BLaER1 treated with 17β-estradiol and CSF1 and Interleukin-3, amounts not matched to agents 10 nM and 100 nM (cell line): Measurements from ENCODE around the gene UBA6.
A peak's percentile ranks its signal among the peaks of the same experiment; 100 is the strongest.
"Not testable (repeated sequence)": the region's sequence is repeated elsewhere in the genome, so short reads cannot be mapped to it uniquely, and the experiment has no call there.

ENCODE experiments used
- H3K27ac ChIP-seq, 11 experiments: shearing (Covaris generic); formaldehyde crosslinking; 2 replicates each; pipeline ENCODE4 v1.8.1; 2022
- H3K27me3 ChIP-seq, 11 experiments: shearing (Covaris generic); formaldehyde crosslinking; 2 replicates each; pipeline ENCODE4 v1.8.1; 2022
- H3K36me3 ChIP-seq, 11 experiments: shearing (Covaris generic); formaldehyde crosslinking; 2 replicates each; pipeline ENCODE4 v1.8.1; 2022
- H3K4me1 ChIP-seq, 10 experiments: shearing (Covaris generic); formaldehyde crosslinking; 2 replicates each; pipeline ENCODE4 v1.8.1; 2022
- H3K4me2 ChIP-seq, 11 experiments: shearing (Covaris generic); formaldehyde crosslinking; 2 replicates each; pipeline ENCODE4 v1.8.1; 2022
- H3K4me3 ChIP-seq, 10 experiments: shearing (Covaris generic); formaldehyde crosslinking; 2 replicates each; pipeline ENCODE4 v1.8.1; 2022
- H3K9ac ChIP-seq, 11 experiments: shearing (Covaris generic); formaldehyde crosslinking; 2 replicates each; pipeline ENCODE4 v1.8.1; 2022
- H3K9me3 ChIP-seq, 11 experiments: shearing (Covaris generic); formaldehyde crosslinking; replicated peaks in 1 of 11; 2 replicates each; pipeline ENCODE4 v1.8.1; 2022
- H4K20me1 ChIP-seq, 11 experiments: shearing (Covaris generic); formaldehyde crosslinking; 2 replicates each; pipeline ENCODE4 v1.8.1; 2022
- Cebpa-rat ChIP-seq, 11 experiments: shearing (Covaris generic); IDR thresholded peaks; 2 replicates each; pipeline ENCODE4 v1.8.1; 2022

The UBA6 gene

DNA sequence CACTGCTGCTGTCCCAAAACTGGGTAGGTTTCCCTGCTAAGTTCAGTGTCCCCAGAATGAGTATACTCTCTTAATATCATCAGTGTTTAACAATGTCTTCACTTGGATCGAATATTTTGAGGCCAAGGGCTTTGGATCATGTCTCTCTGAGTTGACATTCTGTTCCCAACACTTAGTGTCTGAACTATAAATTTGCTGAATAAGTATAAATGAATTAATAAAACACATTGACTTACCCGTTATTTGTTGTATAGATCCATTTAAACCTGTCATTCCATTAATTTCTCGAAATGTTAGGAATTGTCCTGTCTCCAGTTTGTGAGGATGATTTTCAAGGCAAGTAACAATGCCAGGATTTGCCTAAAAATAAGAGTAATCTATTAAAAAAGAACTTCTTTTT lies 32.6 kb downstream of the UBA6 start:
- Histone ChIP-seq H3K9me3 (0 out of 22 replicates have a peak, but pooled peaks cover 0 to under 1% (median 0%) of the 10 kb centered on the region in 11 experiments), H3K9ac (no peak overlapping the region), H3K4me1 (no peaks in the 10 kb centered on the region), H3K36me3 (peaks cover 69 to 100% (median 87%) of the 10 kb centered on the region in 11 experiments), H3K27ac (no peak overlapping the region), H3K4me3 (no peak overlapping the region), H3K4me2 (no peak overlapping the region), H4K20me1 (peaks cover 0 to 13% (median 0%) of the 10 kb centered on the region in 11 experiments; a peak in 2 of 22 replicates), H3K27me3 (no peaks in the 10 kb centered on the region)
- no peak for TF ChIP-seq Cebpa-rat (IDR thresholded peaks at IDR 0.05)

- H3K27ac ChIP-seq, result no peak overlapping the region
- H3K36me3 ChIP-seq, result peaks cover 79 to 98% (median 90%) of the 10 kb centered on the region in 11 experiments
- no peak overlapping the region for H3K9ac ChIP-seq
- peaks cover 0 to 6% (median 0%) of the 10 kb centered on the region in 10 experiments; a peak in 3 of 20 replicates for H3K4me1 ChIP-seq
- H4K20me1 ChIP-seq, result peaks cover 0 to 7% (median 0%) of the 10 kb centered on the region in 11 experiments; a peak in 2 of 22 replicates
- H3K9me3 ChIP-seq, result peaks cover 35 to 68% (median 61%) of the 10 kb centered on the region in 11 experiments
- no peak overlapping the region for H3K4me2 ChIP-seq
- no peaks in the 10 kb centered on the region for H3K27me3 ChIP-seq
- no peak for TF ChIP-seq Cebpa-rat (IDR thresholded peaks at IDR 0.05)
- H3K4me3 ChIP-seq, result peak overlapping the region in 7 of 10 experiments; percentile 12 to 43 (median 16); a peak in 9 of 20 replicates
Observed at GRCh38 chr4:67660418-67660817, 40.5 kb downstream of the UBA6 start.

- no peak overlapping the region for H3K9ac ChIP-seq
- H3K4me1 ChIP-seq, result peaks cover 0 to 6% (median 0%) of the 10 kb centered on the region in 10 experiments; a peak in 3 of 20 replicates
- no peaks in the 10 kb centered on the region for H3K27me3 ChIP-seq
- peaks cover 0 to 10% (median 0%) of the 10 kb centered on the region in 11 experiments; a peak in 2 of 22 replicates for H4K20me1 ChIP-seq
- H3K4me3 ChIP-seq, result no peak overlapping the region
- no peak for TF ChIP-seq Cebpa-rat (IDR thresholded peaks at IDR 0.05)
- H3K36me3 ChIP-seq, result peaks cover 79 to 98% (median 90%) of the 10 kb centered on the region in 11 experiments
- H3K4me2 ChIP-seq, result no peak overlapping the region
- peaks cover 35 to 76% (median 68%) of the 10 kb centered on the region in 11 experiments for H3K9me3 ChIP-seq
- no peak overlapping the region for H3K27ac ChIP-seq
Observed at GRCh38 chr4:67659065-67659464, 41.9 kb downstream of the UBA6 start.

- Histone ChIP-seq H3K9ac (no peak overlapping the region), H3K9me3 (peaks cover 35 to 78% (median 69%) of the 10 kb centered on the region in 11 experiments), H3K4me3 (no peak overlapping the region), H4K20me1 (peaks cover 0 to 10% (median 0%) of the 10 kb centered on the region in 11 experiments; a peak in 2 of 22 replicates), H3K27me3 (no peaks in the 10 kb centered on the region), H3K27ac (no peak overlapping the region), H3K4me1 (peaks cover 0 to 6% (median 0%) of the 10 kb centered on the region in 10 experiments; a peak in 3 of 20 replicates), H3K4me2 (no peak overlapping the region), H3K36me3 (peaks cover 79 to 98% (median 90%) of the 10 kb centered on the region in 11 experiments)
- no peak for TF ChIP-seq Cebpa-rat (IDR thresholded peaks at IDR 0.05)
Observed at GRCh38 chr4:67658302-67658701, 42.7 kb downstream of the UBA6 start.

DNA sequence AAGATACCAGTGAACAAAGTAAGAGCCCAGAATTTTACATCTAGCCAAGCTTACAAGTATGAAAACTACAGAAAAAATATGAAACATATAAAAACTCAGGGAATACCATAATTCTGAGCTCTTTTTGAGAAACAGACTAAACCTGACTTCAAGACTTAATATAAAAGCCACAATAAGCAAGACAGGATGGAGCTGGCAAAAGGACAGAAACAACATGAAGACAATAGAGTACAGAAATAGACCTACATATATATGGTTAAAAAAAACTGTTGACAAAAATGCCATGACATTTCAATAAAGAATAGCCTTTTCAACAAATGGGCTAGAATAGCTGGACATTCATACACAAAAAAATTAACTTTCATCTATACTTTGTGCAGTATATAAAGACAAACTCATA lies 49.4 kb downstream of the UBA6 start:
- no peak for TF ChIP-seq Cebpa-rat (IDR thresholded peaks at IDR 0.05)
- no peak overlapping the region for H3K27ac ChIP-seq
- no peak overlapping the region for H3K9ac ChIP-seq

DNA sequence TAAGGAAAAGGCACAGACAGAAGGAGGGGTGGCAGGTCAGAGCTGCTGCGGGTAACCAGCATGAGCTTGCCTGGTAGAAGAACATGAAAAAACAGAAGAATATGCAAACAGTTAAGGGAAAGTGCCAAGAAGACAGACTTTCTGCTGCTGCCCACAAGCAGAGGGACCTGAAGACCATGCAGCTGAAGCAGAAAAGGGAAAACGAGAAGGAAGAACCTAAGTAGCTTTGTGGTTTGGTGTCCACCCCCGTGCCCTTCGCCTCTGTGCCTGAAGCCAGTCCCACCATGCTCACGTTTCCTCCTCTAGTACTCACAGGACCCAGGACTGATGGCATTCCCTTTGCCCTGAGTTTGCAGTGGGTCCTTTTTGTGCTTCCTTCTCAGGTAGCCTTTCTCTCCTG lies 62.8 kb downstream of the UBA6 start:
- H3K9ac ChIP-seq, result no peak overlapping the region
- peaks cover 0 to 28% (median 24%) of the 10 kb centered on the region in 11 experiments; a peak in 20 of 22 replicates for H3K9me3 ChIP-seq
- H3K27ac ChIP-seq, result no peak overlapping the region
- peaks cover 0 to 9% (median 0%) of the 10 kb centered on the region in 10 experiments; a peak in 3 of 20 replicates for H3K4me1 ChIP-seq
- H3K36me3 ChIP-seq, result peaks cover 68 to 100% (median 84%) of the 10 kb centered on the region in 11 experiments
- H4K20me1 ChIP-seq, result no peaks in the 10 kb centered on the region; a peak in 1 of 22 replicates
- no peaks in the 10 kb centered on the region for H3K27me3 ChIP-seq
- 0 out of 20 replicates have a peak overlapping the region, but pooled peaks of 1 of the 10 experiments have one; percentile 15 for H3K4me3 ChIP-seq
- no peak overlapping the region for H3K4me2 ChIP-seq
- TF ChIP-seq Cebpa-rat (IDR thresholded peaks at IDR 0.05), result no peak

More for the DNA sequence above, 49.4 kb downstream of the UBA6 start:
- no peak overlapping the region for H3K4me2 ChIP-seq
- peaks cover 53 to 95% (median 67%) of the 10 kb centered on the region in 11 experiments for H3K36me3 ChIP-seq
- H3K9me3 ChIP-seq, result peaks cover 0 to 30% (median 18%) of the 10 kb centered on the region in 11 experiments; a peak in 17 of 22 replicates
- peaks cover 0 to 16% (median 0%) of the 10 kb centered on the region in 11 experiments; a peak in 2 of 22 replicates for H4K20me1 ChIP-seq
- no peaks in the 10 kb centered on the region for H3K4me1 ChIP-seq
- no peaks in the 10 kb centered on the region for H3K27me3 ChIP-seq
- no peak overlapping the region for H3K4me3 ChIP-seq

DNA sequence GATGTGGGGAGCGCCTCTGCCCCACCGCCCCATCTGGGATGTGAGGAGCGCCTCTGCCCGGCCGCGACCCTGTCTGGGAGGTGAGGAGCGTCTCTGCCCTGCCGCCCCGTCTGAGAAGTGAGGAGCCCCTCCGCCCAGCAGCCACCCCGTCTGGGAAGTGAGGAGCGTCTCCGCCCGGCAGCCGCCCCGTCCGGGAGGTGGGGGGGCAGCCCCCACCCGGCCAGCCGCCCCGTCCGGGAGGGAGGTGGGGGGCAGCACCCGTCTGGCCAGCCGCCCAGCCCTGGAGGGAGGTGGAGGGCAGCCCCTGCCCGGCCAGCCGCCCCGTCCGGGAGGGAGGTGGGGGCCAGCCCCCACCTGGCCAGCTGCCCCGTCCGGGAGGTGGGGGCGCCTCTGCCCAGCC lies 64.0 kb downstream of the UBA6 start:
- Histone ChIP-seq H3K4me1 (peaks cover 0 to 16% (median 0%) of the 10 kb centered on the region in 10 experiments; a peak in 3 of 20 replicates), H3K9me3 (peaks cover 0 to 28% (median 24%) of the 10 kb centered on the region in 11 experiments; a peak in 20 of 22 replicates), H3K36me3 (peaks cover 79 to 100% (median 87%) of the 10 kb centered on the region in 11 experiments)
- not testable (repeated sequence) for H3K9ac ChIP-seq, H3K4me2 ChIP-seq, H3K4me3 ChIP-seq, H3K27ac ChIP-seq, H4K20me1 ChIP-seq, H3K27me3 ChIP-seq

DNA sequence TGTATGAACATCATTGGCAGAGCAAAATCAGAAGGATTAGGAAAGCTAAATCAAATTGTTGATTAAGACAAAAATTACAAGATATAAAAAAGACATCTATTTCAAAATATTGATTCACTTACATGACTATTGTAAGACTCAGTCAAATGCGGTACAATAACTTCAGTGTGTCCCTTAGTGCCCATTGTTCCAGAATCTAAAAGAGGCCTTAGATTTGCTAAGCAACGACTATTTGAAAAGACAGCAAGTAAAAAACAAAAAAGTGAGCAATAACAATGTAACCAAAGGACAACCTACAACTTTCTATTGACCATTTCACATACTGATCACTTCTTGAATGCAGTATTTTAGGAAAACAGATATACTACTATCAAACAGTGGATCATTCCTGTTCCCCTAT lies 65.6 kb downstream of the UBA6 start:
- no peak overlapping the region for H3K27ac ChIP-seq
- H3K27me3 ChIP-seq, result no peaks in the 10 kb centered on the region
- H3K4me1 ChIP-seq, result peaks cover 0 to 16% (median 0%) of the 10 kb centered on the region in 10 experiments; a peak in 3 of 20 replicates
- H3K4me3 ChIP-seq, result no peak overlapping the region
- H3K9me3 ChIP-seq, result peaks cover 0 to 28% (median 24%) of the 10 kb centered on the region in 11 experiments; a peak in 20 of 22 replicates
- no peak overlapping the region for H3K4me2 ChIP-seq
- peaks cover 83 to 100% (median 94%) of the 10 kb centered on the region in 11 experiments for H3K36me3 ChIP-seq
- H4K20me1 ChIP-seq, result no peaks in the 10 kb centered on the region; a peak in 1 of 22 replicates
- no peak overlapping the region for H3K9ac ChIP-seq
- no peak for TF ChIP-seq Cebpa-rat (IDR thresholded peaks at IDR 0.05)

DNA sequence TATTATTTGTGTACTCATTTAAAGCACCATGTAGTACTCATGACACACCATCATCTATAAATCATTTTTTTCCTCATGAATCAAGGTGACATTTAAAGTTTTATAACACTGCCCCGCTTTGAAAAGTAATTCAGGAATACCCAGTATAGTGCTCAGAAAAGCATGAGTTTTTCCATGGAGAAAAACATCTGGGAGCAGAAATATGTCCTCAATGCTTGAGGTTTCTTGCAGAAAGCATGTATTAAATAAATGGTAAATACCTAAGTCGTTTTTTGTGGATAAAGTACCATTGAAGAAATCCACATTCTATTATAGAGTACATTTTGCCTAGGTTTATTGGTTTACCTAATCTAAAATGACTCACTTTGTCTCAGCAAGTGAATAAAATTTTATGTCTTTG lies 66.2 kb downstream of the UBA6 start:
- Histone ChIP-seq H3K36me3 (peaks cover 83 to 100% (median 94%) of the 10 kb centered on the region in 11 experiments), H3K4me2 (no peak overlapping the region), H3K9me3 (peaks cover 0 to 28% (median 24%) of the 10 kb centered on the region in 11 experiments; a peak in 20 of 22 replicates), H4K20me1 (no peaks in the 10 kb centered on the region), H3K27me3 (no peaks in the 10 kb centered on the region), H3K27ac (no peak overlapping the region), H3K4me1 (peaks cover 0 to 16% (median 0%) of the 10 kb centered on the region in 10 experiments; a peak in 3 of 20 replicates), H3K4me3 (no peak overlapping the region), H3K9ac (no peak overlapping the region)
- TF ChIP-seq Cebpa-rat (IDR thresholded peaks at IDR 0.05), result no peak
